IMR-90 (cell line): Measurements from ENCODE around the gene NCKAP5. TPM values are rescaled to one million over a fixed set of nuclear protein-coding genes. Genes with fewer than 3 reads are reported as not detected.

ENCODE experiments used
- ATAC-seq: fragments of 200-7000 bp; cut with Tn5 transposase; 2 replicates; pipeline ENCODE4 v1.9.1; 2020; ENCODE audit warnings: low read depth, mild to moderate bottlenecking, moderate library complexity
- BruUV-seq: library from RNA; stranded (reverse); fragments of 400-500 nt; replicated peaks from 2 replicates; lab custom pipeline; 2021; lab: Mats Ljungman, UMichigan
- CTCF ChIA-PET: fragments of 300-600 bp; formaldehyde crosslinking; extraction: SDS; loops from one replicate; lab custom pipeline; 2021; ENCODE audit warnings: antibody characterized with exemption; lab: Yijun Ruan, JAX
- POLR2A ChIA-PET: fragments of 300-600 bp; sonication (Branson Sonifier 250); formaldehyde crosslinking; loops from one replicate; lab custom pipeline; 2022; ENCODE audit warnings: antibody characterized with exemption; ENCODE audit not compliant: unreplicated experiment; lab: Charles Lee
- DNase-seq: peaks from one replicate; pipeline ENCODE4 v3.0.0; 2013
- H2AFZ ChIP-seq: replicated peaks from 2 replicates; pipeline ENCODE3; 2013; ENCODE audit warnings: low read length, mild to moderate bottlenecking; ENCODE audit not compliant: poor library complexity
- H2AK5ac ChIP-seq: 2 replicates; pipeline ENCODE4 v1.6.1; 2013; ENCODE audit warnings: low read depth, low read length, inconsistent platforms
- H2AK9ac ChIP-seq: replicated peaks from 2 replicates; pipeline ENCODE3; 2013; ENCODE audit warnings: mild to moderate bottlenecking, low read depth, low read length, moderate library complexity; ENCODE audit not compliant: poor library complexity
- H2BK120ac ChIP-seq: 2 replicates; pipeline ENCODE4 v1.6.1; 2013; ENCODE audit warnings: low read depth, low read length, inconsistent platforms
- H2BK15ac ChIP-seq: 3 replicates; pipeline ENCODE4 v1.6.1; 2013; ENCODE audit warnings: low read depth, low read length, inconsistent platforms
- H2BK20ac ChIP-seq: 2 replicates; pipeline ENCODE4 v1.6.1; 2013; ENCODE audit warnings: low read depth, mild to moderate bottlenecking, inconsistent platforms, low read length, moderate library complexity
- H2BK5ac ChIP-seq: 2 replicates; pipeline ENCODE4 v1.6.1; 2013; ENCODE audit warnings: mild to moderate bottlenecking, low read depth, low read length, inconsistent platforms; ENCODE audit not compliant: poor library complexity, severe bottlenecking
- H3K14ac ChIP-seq: replicated peaks from 2 replicates; pipeline ENCODE4 v1.6.1; 2013; ENCODE audit warnings: low read depth, low read length, inconsistent platforms
- H3K18ac ChIP-seq: 2 replicates; pipeline ENCODE4 v1.6.1; 2013; ENCODE audit warnings: low read depth, low read length, control low read depth
- H3K23ac ChIP-seq: 2 replicates; pipeline ENCODE4 v1.6.1; 2013; ENCODE audit warnings: low read depth, low read length, inconsistent platforms
- H3K27ac ChIP-seq: 2 replicates; pipeline ENCODE4 v1.5.1; 2013; ENCODE audit warnings: mild to moderate bottlenecking, control low read depth, low read length; ENCODE audit not compliant: insufficient read depth
- H3K27me3 ChIP-seq: 2 replicates; pipeline ENCODE4 v1.6.1; 2013; ENCODE audit warnings: low read length; ENCODE audit not compliant: control insufficient read depth, insufficient read depth
- H3K36me3 ChIP-seq: 2 replicates; pipeline ENCODE4 v1.6.1; 2013; ENCODE audit warnings: low read length, mixed read lengths; ENCODE audit not compliant: control insufficient read depth, insufficient read depth
- H3K4ac ChIP-seq: 2 replicates; pipeline ENCODE4 v1.6.1; 2013; ENCODE audit warnings: low read depth, low read length, inconsistent platforms
- H3K4me1 ChIP-seq: 2 replicates; pipeline ENCODE4 v1.6.1; 2013; ENCODE audit warnings: low read length, mixed read lengths; ENCODE audit not compliant: control insufficient read depth, insufficient read depth
- H3K4me2 ChIP-seq: 2 replicates; pipeline ENCODE4 v1.6.1; 2013; ENCODE audit warnings: low read depth, mild to moderate bottlenecking, control low read depth, low read length, moderate library complexity
- H3K4me3 ChIP-seq: 2 replicates; pipeline ENCODE4 v1.5.1; 2013; ENCODE audit warnings: low read depth, mild to moderate bottlenecking, control low read depth, low read length, moderate library complexity; ENCODE audit not compliant: insufficient read depth
- H3K56ac ChIP-seq: 2 replicates; pipeline ENCODE4 v1.6.1; 2013; ENCODE audit warnings: low read length, inconsistent platforms; ENCODE audit not compliant: insufficient read depth; ENCODE audit errors: extremely low read depth
- H3K79me1 ChIP-seq, 2 experiments: 2 replicates each; pipeline ENCODE4 v1.6.1; 2013; ENCODE audit warnings: low read length in 2 of 2, inconsistent platforms in 1 of 2, low read depth in 1 of 2
- H3K9ac ChIP-seq: 2 replicates; pipeline ENCODE4 v1.6.1; 2013; ENCODE audit warnings: low read depth, low read length, control low read depth
- H3K9me1 ChIP-seq: 2 replicates; pipeline ENCODE4 v1.6.1; 2013; ENCODE audit warnings: low read length, inconsistent platforms; ENCODE audit not compliant: insufficient read depth
- H3K9me3 ChIP-seq: 2 replicates; pipeline ENCODE4 v1.6.1; 2013; ENCODE audit warnings: low read length; ENCODE audit not compliant: control insufficient read depth, insufficient read depth
- H4K20me1 ChIP-seq: 2 replicates; pipeline ENCODE4 v1.6.1; 2013; ENCODE audit warnings: low read length, inconsistent platforms; ENCODE audit not compliant: insufficient read depth
- H4K5ac ChIP-seq: 2 replicates; pipeline ENCODE4 v1.6.1; 2013; ENCODE audit warnings: mild to moderate bottlenecking, low read depth, low read length, control low read depth
- H4K8ac ChIP-seq, 2 experiments: 2 replicates each; pipeline ENCODE4 v1.6.1; 2013; ENCODE audit warnings: low read depth in 2 of 2, low read length in 2 of 2, control low read depth in 1 of 2, inconsistent platforms in 1 of 2
- H4K91ac ChIP-seq: 2 replicates; pipeline ENCODE4 v1.6.1; 2013; ENCODE audit warnings: low read depth, low read length, inconsistent platforms; ENCODE audit not compliant: insufficient read depth
- CEBPB ChIP-seq: IDR thresholded peaks from 2 replicates; pipeline ENCODE4 v1.6.1; 2012; ENCODE audit warnings: low read depth, low read length, improper control_type of control experiment
- CTCF ChIP-seq: conservative IDR thresholded peaks from 2 replicates; pipeline ENCODE4 v1.5.1; 2012; ENCODE audit warnings: mild to moderate bottlenecking, low read depth, low read length, improper control_type of control experiment
- FOS ChIP-seq: fragments of 150-350 bp; IDR thresholded peaks from 2 replicates; pipeline ENCODE4 v1.6.1; 2016; ENCODE audit warnings: low read depth, low read length
- MAFK ChIP-seq: IDR thresholded peaks from 2 replicates; pipeline ENCODE4 v1.6.1; 2012; ENCODE audit warnings: low read depth, low read length, improper control_type of control experiment
- MAZ ChIP-seq: IDR thresholded peaks from 2 replicates; pipeline ENCODE4 v1.6.1; 2012; ENCODE audit warnings: low read depth, mild to moderate bottlenecking, low read length, improper control_type of control experiment, moderate library complexity, borderline replicate concordance
- MXI1 ChIP-seq: IDR thresholded peaks from 2 replicates; pipeline ENCODE4 v1.6.1; 2012; ENCODE audit warnings: low read depth, mild to moderate bottlenecking, low read length, moderate library complexity, borderline replicate concordance
- POLR2A ChIP-seq: IDR thresholded peaks from 2 replicates; pipeline ENCODE4 v1.6.1; 2012; ENCODE audit warnings: mild to moderate bottlenecking, low read depth, low read length
- RAD21 ChIP-seq: IDR thresholded peaks from 2 replicates; pipeline ENCODE4 v1.6.1; 2012; ENCODE audit warnings: low read length, improper control_type of control experiment
- SMC3 ChIP-seq: fragments of 150-350 bp; IDR thresholded peaks from 2 replicates; pipeline ENCODE4 v1.6.1; 2016; ENCODE audit warnings: low read depth, mild to moderate bottlenecking, antibody characterized with exemption, low read length, moderate library complexity
- WGBS, 2 experiments: methylation state at CpG; one replicate each; pipeline versions ENCODE4 v1.1.5 to v1.1.7; 2013; ENCODE audit warnings: missing lambda C conversion rate in 2 of 2; ENCODE audit not compliant: insufficient read length in 1 of 2; ENCODE audit errors: extremely low coverage in 2 of 2; 5-methylcytosine and 5-hydroxymethylcytosine counted together
- dilution Hi-C: fragments of 300-500 bp; cut with HindIII; formaldehyde crosslinking; loops from one replicate; pipeline ENCODE4 v1.14.3; 2018; ENCODE audit warnings: low sequenced_read_pairs; ENCODE audit not compliant: unreplicated experiment
- in situ Hi-C: fragments of 300-500 bp; cut with MboI; formaldehyde crosslinking; loops from 3 replicates; pipeline ENCODE4 v1.14.3; 2019; ENCODE audit warnings: low sequenced_read_pairs, inconsistent platforms, mixed read lengths
- intact Hi-C: fragments of 100-400 bp; cut with micrococcal nuclease; formaldehyde crosslinking; loops from 2 replicates; pipeline ENCODE4 v1.10.0; 2022
- polyA plus RNA-seq, 3 experiments: library from polyadenylated mRNA; depleted of rRNA; stranded (reverse); fragments of >200 nt; gene quantifications; 2 replicates each; pipeline ENCODE4 v1.2.3, GENCODE V29; 2012; ENCODE audit warnings: low replicate concordance in 1 of 3
- total RNA-seq: library from RNA; depleted of rRNA; stranded (reverse); fragments of >200 nt; gene quantifications from 2 replicates; pipeline ENCODE4 v1.2.3, GENCODE V29; 2012

Gene NCKAP5
- total and polyA plus RNA-seq, 2 of the 4 experiments (the other 2 are of a cell fraction), result 2.7 to 3.9 TPM

- 100% methylated on average over 1 of the region's 4 CpGs; no CpG with 5 or more reads in 1 of the 2 experiments for WGBS, 2 experiments
- H3K9ac ChIP-seq, result no peak overlapping the region
- dilution Hi-C loops, result no loop called here
These were observed 876.7 kb downstream of the NCKAP5 start for GRCh38 chr2:132691556-132691955.

More at GRCh38 chr2:132691556-132691955, 876.7 kb downstream of the NCKAP5 start:
- no peak for TF ChIP-seq FOS
- TF ChIP-seq MAZ, result no peak
- no peak for TF ChIP-seq MAFK
- TF ChIP-seq MXI1, result no peak
- TF ChIP-seq SMC3, result no peak
- TF ChIP-seq POLR2A, result no peak
- TF ChIP-seq RAD21, result no peak
- no peak for TF ChIP-seq CEBPB
- no peak for TF ChIP-seq CTCF
- H3K18ac ChIP-seq, result peak overlapping the region; percentile 98
- no peak overlapping the region for H2AK9ac ChIP-seq
- H3K9me1 ChIP-seq, result peaks cover 8% of the 10 kb centered on the region
- ChIA-PET POLR2A (no interaction called here), CTCF (no interaction called here)
- H2BK120ac ChIP-seq, result peak overlapping the region; percentile 89
- H3K23ac ChIP-seq, result peak overlapping the region; percentile 33; the same call in 1 of the 2 replicates
- H3K27me3 ChIP-seq, result no peaks in the 10 kb centered on the region
- no TSS peak for BruUV-seq
- H3K27ac ChIP-seq, result peak overlapping the region; percentile 94
- peak overlapping the region; percentile 87; the same call in 1 of the 2 replicates for H4K5ac ChIP-seq
- peak overlapping the region; percentile 65 for H4K91ac ChIP-seq
- DNase-seq, result no peak
- no peak overlapping the region for H2AFZ ChIP-seq
- peaks cover 16% of the 10 kb centered on the region for H3K4me1 ChIP-seq
- H3K4me2 ChIP-seq, result no peak overlapping the region
- H3K79me1 ChIP-seq, result peaks cover 0 to 16% of the 10 kb centered on the region in 2 experiments; a peak in 2 of 4 replicates
- no peaks in the 10 kb centered on the region for H3K9me3 ChIP-seq
- peaks cover 3% of the 10 kb centered on the region; the same call in 1 of the 2 replicates for H3K36me3 ChIP-seq
- intact Hi-C loops (no loop called here), in situ Hi-C loops (no loop called here)
- H2AK5ac ChIP-seq, result peak overlapping the region; percentile 91
- H4K8ac ChIP-seq, result peak overlapping the region; percentile 36 to 75; a peak in 3 of 4 replicates
- H2BK20ac ChIP-seq, result peak overlapping the region; percentile 90
- H3K4ac ChIP-seq, result peak overlapping the region; percentile 94
- no peak overlapping the region for H3K4me3 ChIP-seq
- H3K56ac ChIP-seq, result no peak overlapping the region
- no peaks in the 10 kb centered on the region for H4K20me1 ChIP-seq
- peak overlapping the region; percentile 87 for H3K14ac ChIP-seq
- H2BK15ac ChIP-seq, result peak overlapping the region; percentile 48; the same call in 2 of the 3 replicates
- no peak for ATAC-seq
- peak overlapping the region; percentile 82 for H2BK5ac ChIP-seq
